ENCODE measurements around the gene GSPT1. TPM values are rescaled to one million over a fixed set of nuclear protein-coding genes. Genes with fewer than 3 reads are reported as not detected.
A peak's percentile ranks its signal among the peaks of the same experiment; 100 is the strongest.

The GSPT1 gene
- total RNA-seq, 8 experiments from 2014 or later = 37.9 to 157 (median 78.0) TPM

DNA sequence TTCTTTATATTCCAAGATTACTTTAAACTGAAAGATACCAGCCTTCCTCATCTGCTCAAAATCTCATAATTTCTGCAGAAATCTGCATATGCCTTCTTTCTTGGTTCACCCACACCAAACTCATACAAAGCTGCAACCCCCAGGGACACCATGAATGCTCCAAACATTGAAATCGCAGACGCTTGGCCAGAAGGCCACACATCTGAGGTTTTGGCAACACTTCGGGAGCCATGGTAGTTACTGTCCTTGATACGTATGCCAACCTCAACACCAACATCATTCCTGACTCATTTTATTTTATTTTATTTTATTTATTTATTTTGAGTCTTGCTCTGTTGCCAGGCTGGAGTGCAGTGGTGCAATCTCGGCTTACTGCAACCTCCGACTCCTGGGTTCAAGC is 11.8 kb downstream of the GSPT1 start:
- in situ Hi-C loops (cut with MboI; ENCODE audit: low pct_unique_long_range_greater_than_20kb in 2 of 9, low sequenced_read_pairs in 9 of 9, unreplicated experiment in 9 of 9) = no loop called here
- no peaks in the 10 kb centered on the region for H3K4me1 ChIP-seq (replicated peaks in 1 of 2)
- WGBS, 10 experiments = 83 to 100% (median 100%) methylated on average over 1 to 4 of the region's 6 CpGs; no CpG with 5 or more reads in 4 of the 10 experiments

DNA sequence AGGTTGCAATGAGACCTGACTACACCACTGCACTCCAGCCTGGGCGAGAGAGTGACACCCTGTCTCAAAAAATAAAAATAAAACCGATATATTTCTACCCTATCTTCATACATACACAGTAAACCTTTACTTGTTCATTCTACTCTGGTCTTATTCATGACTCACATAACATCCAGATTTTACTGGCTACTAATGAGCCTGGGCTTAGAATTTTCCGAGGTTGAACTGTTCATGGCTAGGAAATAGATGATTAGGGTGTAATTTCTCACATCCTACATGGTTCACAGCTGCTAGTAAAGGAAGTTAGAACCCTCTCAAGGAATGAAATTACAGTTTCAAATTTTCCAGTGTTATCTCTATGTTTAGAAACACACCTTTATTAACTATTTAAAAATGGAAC is 14.7 kb downstream of the GSPT1 start:
- H3K27ac ChIP-seq = no peak overlapping the region
- WGBS, 10 experiments = 0 to 100% (median 96%) methylated on average over 1 to 3 of the region's 3 CpGs; no CpG with 5 or more reads in 3 of the 10 experiments
- in situ Hi-C loops (cut with MboI; ENCODE audit: low pct_unique_long_range_greater_than_20kb in 2 of 9, low sequenced_read_pairs in 9 of 9, unreplicated experiment in 9 of 9) = no loop called here
- H3K4me3 ChIP-seq = no peak overlapping the region
- no peaks in the 10 kb centered on the region for H3K4me1 ChIP-seq (replicated peaks in 1 of 2)
- ATAC-seq (replicated peaks in 6 of 8) = peak in 2 of 8 experiments; percentile 10 to 34

More for the DNA sequence above, 11.8 kb downstream of the GSPT1 start:
- ATAC-seq (replicated peaks in 6 of 8) = no peak
- Histone ChIP-seq H3K27ac (no peak overlapping the region), H3K4me3 (no peak overlapping the region)

DNA sequence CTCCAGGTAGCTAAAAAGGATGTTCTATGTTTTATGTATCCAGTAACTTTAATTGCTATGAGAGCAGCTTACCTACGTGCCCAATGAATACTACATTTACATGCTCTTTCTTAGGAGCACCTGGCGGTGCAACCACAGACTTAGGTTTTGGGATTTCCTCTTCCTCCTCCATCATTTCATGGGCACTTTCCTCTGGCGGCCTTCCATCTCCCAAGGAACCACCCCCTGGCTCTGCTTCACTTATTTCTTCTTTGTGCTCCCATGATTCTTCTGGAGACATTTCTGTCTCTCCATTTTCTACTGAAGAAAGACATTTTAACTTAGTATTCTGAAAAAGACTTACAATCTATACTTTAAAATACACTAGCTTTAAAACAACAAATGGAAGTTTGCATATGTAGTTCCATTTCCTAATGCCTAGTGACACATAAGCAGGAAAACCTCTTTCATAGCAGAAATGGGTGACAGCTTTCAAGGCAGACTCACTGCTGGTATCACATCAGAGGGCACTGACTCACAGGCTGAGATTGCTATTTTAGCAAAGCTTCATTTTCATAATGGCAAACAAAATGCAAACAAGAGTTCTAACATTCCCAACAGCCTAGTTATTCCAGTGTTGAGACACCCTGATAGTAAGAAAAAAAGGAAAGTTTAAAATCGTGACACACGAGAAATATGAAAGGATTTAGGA is 19.1 kb downstream of the GSPT1 start:
- H3K4me3 ChIP-seq = no peak overlapping the region
- in situ Hi-C loops (cut with MboI; ENCODE audit: low pct_unique_long_range_greater_than_20kb in 2 of 9, low sequenced_read_pairs in 9 of 9, unreplicated experiment in 9 of 9) = no loop called here
- WGBS, 10 experiments = 10 to 100% (median 84%) methylated on average over 1 to 5 of the region's 5 CpGs
- ATAC-seq (replicated peaks in 6 of 8) = peak in 4 of 8 experiments; percentile 29 to 96 (median 93)
- no peaks in the 10 kb centered on the region for H3K4me1 ChIP-seq (replicated peaks in 1 of 2)
- H3K27ac ChIP-seq = no peak overlapping the region

DNA sequence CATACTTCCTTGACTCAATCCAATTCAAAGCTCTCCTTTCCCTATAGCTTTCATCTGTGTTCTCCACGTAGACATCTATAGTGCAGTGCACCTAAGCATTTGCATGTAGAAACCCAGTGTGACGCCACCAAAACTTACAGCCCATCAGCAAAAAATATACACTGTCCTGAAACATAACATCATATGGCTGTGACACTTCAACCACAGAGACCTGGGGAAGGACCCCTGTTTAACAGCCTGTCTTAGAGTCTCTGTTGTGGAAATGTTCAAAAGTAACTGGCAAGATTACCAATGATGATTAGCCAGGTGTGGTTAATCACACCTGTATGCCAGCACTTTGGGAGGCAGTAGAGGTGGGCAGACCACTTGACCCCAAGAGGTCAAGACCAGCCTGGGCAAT is 22.2 kb downstream of the GSPT1 start:
- no peak for ATAC-seq (replicated peaks in 6 of 8)
- Histone ChIP-seq H3K4me3 (no peak overlapping the region), H3K27ac (no peak overlapping the region), H3K4me1 (replicated peaks in 1 of 2) (no peaks in the 10 kb centered on the region)
- in situ Hi-C loops (cut with MboI; ENCODE audit: low pct_unique_long_range_greater_than_20kb in 2 of 9, low sequenced_read_pairs in 9 of 9, unreplicated experiment in 9 of 9) = no loop called here
- 80 to 100% (median 96%) methylated on average over 1 to 2 of the region's 2 CpGs; no CpG with 5 or more reads in 4 of the 10 experiments for WGBS, 10 experiments

DNA sequence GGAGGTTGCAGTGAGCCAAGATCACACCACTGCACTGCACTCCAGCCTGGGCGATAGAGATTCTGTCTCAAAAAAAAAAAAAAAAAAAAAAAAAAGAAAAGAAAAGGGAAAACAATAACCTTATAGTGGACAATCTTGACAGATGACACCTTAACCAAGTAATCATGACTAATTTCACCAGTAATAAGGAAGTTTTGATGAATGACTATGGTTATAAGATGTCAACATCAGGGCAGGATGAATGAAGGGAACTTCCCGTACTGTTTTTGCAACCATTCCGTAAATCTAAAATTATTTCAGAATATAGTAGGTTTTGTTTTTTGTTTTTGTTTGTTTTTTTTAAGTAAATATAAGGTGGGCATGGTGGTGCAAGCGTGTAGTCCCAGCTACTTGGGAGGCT is 23.0 kb downstream of the GSPT1 start:
- no peak for ATAC-seq (replicated peaks in 6 of 8)
- 67 to 100% (median 85%) methylated on average over 1 to 4 of the region's 4 CpGs for WGBS, 10 experiments
- no peak overlapping the region for H3K27ac ChIP-seq
- in situ Hi-C loops (cut with MboI; ENCODE audit: low pct_unique_long_range_greater_than_20kb in 2 of 9, low sequenced_read_pairs in 9 of 9, unreplicated experiment in 9 of 9) = no loop called here
- H3K4me1 ChIP-seq (replicated peaks in 1 of 2) = no peaks in the 10 kb centered on the region
- no peak overlapping the region for H3K4me3 ChIP-seq

DNA sequence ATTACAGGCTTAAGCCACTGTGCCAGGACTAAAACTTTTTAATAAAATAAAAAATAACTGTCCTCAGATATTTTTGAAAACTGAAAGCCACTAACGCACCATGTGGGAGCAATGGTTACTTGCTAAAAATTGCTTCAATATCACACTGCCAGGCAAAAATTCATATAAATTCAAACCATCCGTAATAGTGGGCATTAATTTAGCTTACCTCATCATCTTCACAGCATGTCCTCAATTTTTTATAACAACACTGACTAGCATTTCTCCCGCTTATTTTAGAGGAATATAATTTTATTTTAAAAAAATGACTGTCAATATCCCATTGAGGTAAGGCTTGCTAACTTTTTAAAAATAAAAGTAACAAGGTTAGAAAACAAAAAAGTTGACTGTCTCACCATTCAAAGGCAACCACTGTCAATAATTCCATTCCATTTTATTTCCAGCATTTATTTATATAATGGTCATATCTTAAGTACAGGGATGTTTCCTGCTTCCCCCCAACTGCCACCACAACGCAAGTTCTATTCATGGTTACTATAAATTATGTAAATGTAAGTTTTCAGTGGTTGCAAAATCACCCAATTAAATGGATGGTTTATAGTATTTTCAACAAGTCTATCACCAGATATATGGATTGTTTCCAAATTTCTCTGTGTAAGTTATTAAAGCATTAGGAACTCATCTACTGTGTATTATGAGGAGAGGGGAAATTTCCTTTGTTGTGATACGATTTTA is 25.4 kb downstream of the GSPT1 start:
- H3K4me3 ChIP-seq = no peak overlapping the region
- 50 to 100% (median 88%) methylated on average over 1 to 5 of the region's 5 CpGs for WGBS, 10 experiments
- ATAC-seq (replicated peaks in 6 of 8) = no peak
- in situ Hi-C loops (cut with MboI; ENCODE audit: low pct_unique_long_range_greater_than_20kb in 2 of 9, low sequenced_read_pairs in 9 of 9, unreplicated experiment in 9 of 9) = no loop called here
- no peak overlapping the region for H3K27ac ChIP-seq
- no peaks in the 10 kb centered on the region for H3K4me1 ChIP-seq (replicated peaks in 1 of 2)

DNA sequence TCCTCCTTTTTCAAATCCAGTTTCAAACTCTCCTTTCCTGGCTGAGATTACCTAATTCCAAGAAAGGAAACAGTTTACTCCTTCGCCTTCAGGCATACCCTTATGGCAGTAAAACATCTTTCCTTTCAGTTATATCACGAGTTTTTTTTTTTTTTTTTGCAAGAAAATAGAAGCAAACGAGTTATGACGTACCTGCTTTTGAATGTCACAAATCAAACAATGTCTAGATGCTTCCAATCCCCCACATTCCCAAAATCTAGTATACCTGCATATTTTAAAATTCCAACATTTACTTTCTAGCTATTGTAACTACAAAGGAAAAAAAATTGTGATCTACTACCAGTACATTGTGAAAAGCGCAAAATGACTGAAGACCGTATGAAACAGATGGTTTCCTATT is 28.9 kb downstream of the GSPT1 start:
- ATAC-seq (replicated peaks in 6 of 8) = no peak
- in situ Hi-C loops (cut with MboI; ENCODE audit: low pct_unique_long_range_greater_than_20kb in 2 of 9, low sequenced_read_pairs in 9 of 9, unreplicated experiment in 9 of 9) = no loop called here
- Histone ChIP-seq H3K4me1 (replicated peaks in 1 of 2) (no peaks in the 10 kb centered on the region), H3K27ac (no peak overlapping the region), H3K4me3 (no peak overlapping the region)
- 63 to 97% (median 90%) methylated on average over 3 to 6 of the region's 6 CpGs for WGBS, 10 experiments

DNA sequence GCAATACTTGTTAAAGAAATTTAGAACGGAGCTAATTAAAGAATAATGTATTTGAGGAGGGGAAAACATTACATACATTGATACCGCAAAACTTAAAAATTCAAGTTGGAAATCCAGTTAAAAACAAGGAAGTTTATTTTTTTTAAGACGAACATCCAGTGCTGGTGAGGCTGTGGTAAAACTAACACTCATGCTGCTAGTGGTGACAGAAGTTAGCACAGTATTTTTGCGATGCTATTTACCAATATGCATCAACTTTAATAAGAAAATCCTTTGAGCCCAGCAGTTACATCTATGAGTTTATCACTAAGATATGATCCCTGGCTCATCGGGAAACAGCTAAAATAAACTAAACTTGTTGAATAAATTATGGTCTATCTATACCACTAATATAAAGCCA is 31.7 kb downstream of the GSPT1 start:
- H3K27ac ChIP-seq = no peak overlapping the region
- no peak for ATAC-seq (replicated peaks in 6 of 8)
- WGBS, 10 experiments = 90 to 100% (median 97%) methylated on average over 1 to 5 of the region's 5 CpGs
- in situ Hi-C loops (cut with MboI; ENCODE audit: low pct_unique_long_range_greater_than_20kb in 2 of 9, low sequenced_read_pairs in 9 of 9, unreplicated experiment in 9 of 9) = no loop called here
- no peak overlapping the region for H3K4me3 ChIP-seq
- H3K4me1 ChIP-seq (replicated peaks in 1 of 2) = no peaks in the 10 kb centered on the region

DNA sequence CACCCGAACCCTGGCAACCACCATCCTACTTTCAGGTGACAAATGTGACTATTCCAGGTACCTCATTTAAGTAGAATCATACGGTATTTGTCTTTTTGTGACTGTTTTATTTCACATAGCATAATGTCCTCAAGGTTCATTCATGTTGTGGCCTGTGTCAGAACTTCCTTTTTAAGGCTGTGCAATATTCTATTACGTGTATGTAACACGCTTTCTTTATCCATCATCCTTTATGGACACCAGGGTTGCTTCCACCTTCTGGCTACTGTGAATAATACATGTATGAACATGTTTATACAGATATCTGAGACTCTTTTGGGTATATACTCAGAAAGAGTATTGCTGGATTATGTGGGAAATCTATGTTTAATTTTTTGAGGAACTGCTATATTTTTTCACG is 35.7 kb downstream of the GSPT1 start:
- in situ Hi-C loops (cut with MboI; ENCODE audit: low pct_unique_long_range_greater_than_20kb in 2 of 9, low sequenced_read_pairs in 9 of 9, unreplicated experiment in 9 of 9) = no loop called here
- WGBS, 10 experiments = 70 to 100% (median 96%) methylated on average over 1 to 5 of the region's 5 CpGs; no CpG with 5 or more reads in 1 of the 10 experiments
- no peaks in the 10 kb centered on the region for H3K4me1 ChIP-seq (replicated peaks in 1 of 2)
- no peak for ATAC-seq (replicated peaks in 6 of 8)
- H3K4me3 ChIP-seq = no peak overlapping the region
- no peak overlapping the region for H3K27ac ChIP-seq

DNA sequence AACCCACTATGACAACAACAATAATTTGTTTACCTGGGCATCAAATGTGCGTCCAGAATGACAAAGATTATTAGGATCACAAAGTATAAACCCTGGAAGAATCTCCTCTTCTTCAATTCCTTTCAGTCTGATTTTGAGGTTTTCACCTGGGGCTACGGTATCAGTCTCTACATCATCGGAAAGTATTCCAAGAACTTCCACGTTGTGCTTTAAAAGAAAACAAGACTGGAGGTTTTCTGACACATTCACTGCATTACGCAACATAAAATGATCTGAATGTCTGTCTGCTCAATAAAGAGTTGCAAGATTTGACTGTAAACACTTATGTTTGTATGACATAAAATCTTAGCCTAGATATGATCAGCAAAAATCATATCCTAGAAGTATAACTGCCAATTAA is 38.4 kb downstream of the GSPT1 start:
- WGBS, 10 experiments = 85 to 100% (median 97%) methylated on average over 1 to 5 of the region's 5 CpGs
- Histone ChIP-seq H3K4me3 (no peak overlapping the region), H3K27ac (no peak overlapping the region), H3K4me1 (replicated peaks in 1 of 2) (no peaks in the 10 kb centered on the region)
- in situ Hi-C loops (cut with MboI; ENCODE audit: low pct_unique_long_range_greater_than_20kb in 2 of 9, low sequenced_read_pairs in 9 of 9, unreplicated experiment in 9 of 9) = no loop called here
- ATAC-seq (replicated peaks in 6 of 8) = no peak

DNA sequence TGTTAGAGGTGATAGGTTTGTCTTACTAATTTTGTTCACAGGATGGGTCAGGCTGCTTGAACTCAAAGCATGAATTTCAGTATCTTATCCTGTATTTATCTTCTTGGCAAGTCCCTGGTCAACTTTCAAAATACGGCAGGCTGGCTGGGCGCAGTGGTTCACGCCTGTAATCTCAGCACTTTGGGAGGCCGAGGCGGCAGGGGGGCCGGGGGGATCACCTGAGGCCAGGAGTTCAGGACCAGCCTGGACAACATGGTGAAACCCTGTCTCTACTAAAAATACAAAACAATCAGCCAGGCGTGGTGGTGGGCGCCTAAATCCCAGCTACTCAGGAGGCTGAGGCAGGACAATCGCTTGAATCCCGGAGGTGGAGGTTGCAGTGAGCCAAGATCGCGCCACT is 39.5 kb downstream of the GSPT1 start:
- in situ Hi-C loops (cut with MboI; ENCODE audit: low pct_unique_long_range_greater_than_20kb in 2 of 9, low sequenced_read_pairs in 9 of 9, unreplicated experiment in 9 of 9) = no loop called here
- no peaks in the 10 kb centered on the region for H3K4me1 ChIP-seq (replicated peaks in 1 of 2)
- no peak for ATAC-seq (replicated peaks in 6 of 8)
- no peak overlapping the region for H3K4me3 ChIP-seq
- 92 to 100% (median 96%) methylated on average over 1 to 10 of the region's 12 CpGs; no CpG with 5 or more reads in 4 of the 10 experiments for WGBS, 10 experiments
- no peak overlapping the region for H3K27ac ChIP-seq

DNA sequence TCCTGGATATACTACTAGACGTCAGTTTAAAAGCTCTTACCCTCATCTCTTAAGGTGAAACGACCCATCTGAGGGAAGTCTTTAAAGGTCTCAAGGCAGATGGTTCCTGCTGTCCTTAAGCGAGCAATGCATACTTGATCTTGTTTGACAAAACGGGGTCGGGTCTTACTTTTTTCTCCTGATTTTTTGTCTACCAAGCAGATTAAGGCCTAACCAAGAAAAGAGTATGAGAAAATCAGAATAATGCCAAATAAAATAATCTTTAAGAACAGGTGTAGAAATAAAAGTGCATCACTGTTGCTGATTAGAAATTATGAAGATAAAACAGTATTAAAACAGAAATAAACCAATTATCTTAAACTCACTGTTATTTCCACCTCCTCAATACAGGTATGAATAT is 40.0 kb downstream of the GSPT1 start:
- no peak overlapping the region for H3K27ac ChIP-seq
- ATAC-seq (replicated peaks in 6 of 8) = no peak
- in situ Hi-C loops (cut with MboI; ENCODE audit: low pct_unique_long_range_greater_than_20kb in 2 of 9, low sequenced_read_pairs in 9 of 9, unreplicated experiment in 9 of 9) = no loop called here
- no peak overlapping the region for H3K4me3 ChIP-seq
- 85 to 100% (median 94%) methylated on average over 2 to 5 of the region's 5 CpGs for WGBS, 10 experiments
- no peaks in the 10 kb centered on the region for H3K4me1 ChIP-seq (replicated peaks in 1 of 2)

DNA sequence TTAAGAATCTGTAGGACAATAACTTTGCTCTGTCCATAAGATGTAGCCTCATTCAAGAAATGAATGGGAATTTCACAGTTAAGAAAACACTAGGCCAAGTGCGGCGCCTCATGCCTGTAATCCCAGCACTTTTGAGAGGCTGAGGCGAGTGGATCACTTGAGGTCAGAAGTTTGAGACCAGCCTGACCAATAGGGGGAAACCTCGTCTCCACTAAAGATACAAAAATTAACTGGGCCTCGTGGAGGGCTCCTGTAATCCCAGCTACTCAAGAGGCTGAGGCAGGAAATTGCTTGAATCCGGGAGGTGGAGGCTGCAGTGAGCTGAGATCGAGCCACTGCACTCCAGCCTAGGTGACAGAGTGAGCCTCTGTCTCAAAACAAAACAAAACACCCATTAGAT is 44.6 kb downstream of the GSPT1 start:
- no peak overlapping the region for H3K27ac ChIP-seq
- in situ Hi-C loops (cut with MboI; ENCODE audit: low pct_unique_long_range_greater_than_20kb in 2 of 9, low sequenced_read_pairs in 9 of 9, unreplicated experiment in 9 of 9) = no loop called here
- 0 to 76% (median 41%) methylated on average over 1 to 7 of the region's 7 CpGs; no CpG with 5 or more reads in 1 of the 10 experiments for WGBS, 10 experiments
- peak in 4 of 8 experiments; percentile 16 to 68 (median 50) for ATAC-seq (replicated peaks in 6 of 8)
- no peaks in the 10 kb centered on the region for H3K4me1 ChIP-seq (replicated peaks in 1 of 2)
- no peak overlapping the region for H3K4me3 ChIP-seq
